AG04450 (cell line): Measurements from ENCODE around the gene MYO18B. TPM values are rescaled to one million over a fixed set of nuclear protein-coding genes. Genes with fewer than 3 reads are reported as not detected.

Experiments used
- CTCF ChIA-PET: fragments of 300-600, 350-600 bp; formaldehyde crosslinking; extraction: SDS; loops from one replicate; lab custom pipeline; 2022; ENCODE audit warnings: antibody characterized with exemption, inconsistent platforms; lab: Charles Lee
- POLR2A ChIA-PET: fragments of 350-600 bp; formaldehyde crosslinking; extraction: SDS; loops from one replicate; lab custom pipeline; 2021; ENCODE audit warnings: antibody characterized with exemption, inconsistent platforms; lab: Yijun Ruan, JAX
- DNase-seq: peaks from one replicate; pipeline ENCODE4 v3.0.0-alpha.2; 2011; ENCODE audit warnings: low read depth, low spot score
- H3K27ac ChIP-seq: one replicate; pipeline ENCODE4 v1.5.1; 2012; ENCODE audit warnings: low read depth, low read length, control low read depth
- H3K27me3 ChIP-seq: one replicate; pipeline ENCODE4 v1.6.0; 2012; ENCODE audit warnings: low read length; ENCODE audit not compliant: control insufficient read depth, insufficient read depth
- H3K4me3 ChIP-seq: 2 replicates; pipeline ENCODE4 v1.5.1; 2011; ENCODE audit warnings: mild to moderate bottlenecking, low read depth, low read length, control low read depth
- H3K9me3 ChIP-seq: 2 replicates; pipeline ENCODE4 v1.5.1; 2012; ENCODE audit warnings: low read length; ENCODE audit not compliant: control insufficient read depth, insufficient read depth
- polyA plus RNA-seq: library from polyadenylated mRNA; depleted of rRNA; stranded (reverse); fragments of >200 nt; gene quantifications from 2 replicates; pipeline ENCODE4 v1.2.3, GENCODE V29; 2011
- TF ChIP-seq, protein P1 (sequence below): IDR thresholded peaks from 2 replicates; pipeline ENCODE4 v1.5.1; 2011; ENCODE audit warnings: low read depth, low read length, control low read depth, inconsistent platforms

The MYO18B gene
- polyA plus RNA-seq, 1 experiment, result not detected

DNA sequence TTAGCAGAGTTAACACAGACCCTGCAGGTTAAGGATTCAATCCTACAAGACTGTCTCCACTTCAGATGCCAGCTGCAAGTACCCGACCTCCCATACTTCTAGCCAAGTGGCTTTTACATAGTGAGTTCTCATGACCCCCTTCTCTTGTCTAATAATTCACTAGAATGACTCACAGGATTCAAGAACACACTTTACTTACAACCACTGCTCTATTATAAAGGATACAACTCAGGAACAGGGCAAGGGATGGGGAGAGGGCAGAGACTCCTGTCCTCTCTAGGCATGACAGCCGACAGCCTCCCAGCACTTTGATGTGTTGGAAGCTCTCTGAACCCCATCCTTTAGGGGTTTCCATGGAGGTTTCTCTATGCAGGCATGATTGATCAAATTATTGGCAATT, 60.0 kb downstream of the MYO18B start:
- CTCF ChIA-PET, result no interaction called here
- TF ChIP-seq, protein P1, sequence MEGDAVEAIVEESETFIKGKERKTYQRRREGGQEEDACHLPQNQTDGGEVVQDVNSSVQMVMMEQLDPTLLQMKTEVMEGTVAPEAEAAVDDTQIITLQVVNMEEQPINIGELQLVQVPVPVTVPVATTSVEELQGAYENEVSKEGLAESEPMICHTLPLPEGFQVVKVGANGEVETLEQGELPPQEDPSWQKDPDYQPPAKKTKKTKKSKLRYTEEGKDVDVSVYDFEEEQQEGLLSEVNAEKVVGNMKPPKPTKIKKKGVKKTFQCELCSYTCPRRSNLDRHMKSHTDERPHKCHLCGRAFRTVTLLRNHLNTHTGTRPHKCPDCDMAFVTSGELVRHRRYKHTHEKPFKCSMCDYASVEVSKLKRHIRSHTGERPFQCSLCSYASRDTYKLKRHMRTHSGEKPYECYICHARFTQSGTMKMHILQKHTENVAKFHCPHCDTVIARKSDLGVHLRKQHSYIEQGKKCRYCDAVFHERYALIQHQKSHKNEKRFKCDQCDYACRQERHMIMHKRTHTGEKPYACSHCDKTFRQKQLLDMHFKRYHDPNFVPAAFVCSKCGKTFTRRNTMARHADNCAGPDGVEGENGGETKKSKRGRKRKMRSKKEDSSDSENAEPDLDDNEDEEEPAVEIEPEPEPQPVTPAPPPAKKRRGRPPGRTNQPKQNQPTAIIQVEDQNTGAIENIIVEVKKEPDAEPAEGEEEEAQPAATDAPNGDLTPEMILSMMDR, result no peak
- POLR2A ChIA-PET, result no interaction called here
- no peak for DNase-seq
- Histone ChIP-seq H3K27me3 (no peaks in the 10 kb centered on the region), H3K9me3 (peaks cover 5% of the 10 kb centered on the region; the same call in 1 of the 2 replicates), H3K27ac (no peak overlapping the region), H3K4me3 (no peak overlapping the region)

DNA sequence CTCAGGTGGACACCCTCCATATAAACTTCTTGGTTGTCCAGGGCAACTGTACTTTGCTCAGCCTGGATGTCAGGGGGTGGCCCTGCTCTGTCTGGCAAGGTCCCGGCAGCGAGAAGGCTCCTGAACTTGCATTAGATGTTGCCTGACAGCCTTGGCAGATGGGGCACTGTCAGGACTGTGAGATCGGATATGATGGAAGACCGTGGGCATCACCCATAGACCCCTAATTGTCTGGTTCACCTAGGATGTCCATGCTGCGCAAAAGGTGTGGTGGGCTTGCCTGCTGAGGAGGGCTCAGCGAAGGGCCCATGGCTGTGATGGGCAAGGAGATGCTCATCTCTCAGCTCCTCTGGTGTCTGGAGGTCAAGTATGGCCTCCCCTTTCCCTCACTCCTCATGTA, 62.7 kb downstream of the MYO18B start:
- Histone ChIP-seq H3K9me3 (peaks cover 3% of the 10 kb centered on the region), H3K27me3 (no peaks in the 10 kb centered on the region), H3K27ac (no peak overlapping the region), H3K4me3 (no peak overlapping the region)
- ChIA-PET CTCF (no interaction called here), POLR2A (no interaction called here)
- no peak for DNase-seq
- TF ChIP-seq, protein P1, result no peak

DNA sequence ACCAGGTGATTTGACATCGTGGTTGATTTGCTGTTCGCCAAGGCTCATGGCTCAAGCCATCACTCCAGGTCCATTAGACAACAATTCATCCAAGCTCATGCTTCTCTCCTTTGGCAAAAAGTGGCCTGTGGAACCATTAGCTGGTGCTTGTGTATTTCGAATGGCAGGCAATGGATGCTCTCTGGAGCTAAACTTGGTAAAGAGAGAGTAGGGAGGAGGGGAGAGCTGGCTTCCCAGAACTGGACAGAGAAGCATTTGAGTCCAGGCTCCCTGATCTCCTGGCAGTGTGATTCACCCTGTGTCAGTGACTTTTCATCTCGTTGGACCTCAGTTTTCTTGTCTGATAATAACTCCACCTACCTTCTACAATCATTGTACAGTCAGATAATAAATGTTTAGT, 64.6 kb downstream of the MYO18B start:
- Histone ChIP-seq H3K27ac (no peak overlapping the region), H3K9me3 (peaks cover 3% of the 10 kb centered on the region), H3K4me3 (no peak overlapping the region), H3K27me3 (no peaks in the 10 kb centered on the region)
- POLR2A ChIA-PET, result no interaction called here
- TF ChIP-seq, protein P1, result no peak
- CTCF ChIA-PET, result no interaction called here
- no peak for DNase-seq

DNA sequence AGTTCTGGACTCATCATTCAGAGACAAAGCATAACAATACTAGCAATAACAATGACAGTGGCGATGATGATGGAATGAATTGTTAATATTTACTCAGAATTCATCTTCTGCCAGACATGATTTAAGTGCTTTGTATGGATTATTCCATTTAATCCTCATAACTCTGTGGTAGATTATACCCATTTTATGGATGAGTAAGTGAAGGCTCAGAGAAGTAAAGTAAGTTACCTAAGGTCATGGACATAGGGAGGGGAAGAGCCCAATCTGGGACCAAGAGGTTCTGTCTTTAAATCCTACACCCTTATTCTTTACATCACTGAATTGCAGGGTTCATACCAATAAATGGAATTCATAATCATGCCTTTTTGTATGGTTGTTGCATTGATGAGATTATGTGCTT, 72.7 kb downstream of the MYO18B start:
- H3K27ac ChIP-seq, result no peak overlapping the region
- TF ChIP-seq, protein P1, result no peak
- peaks cover 8% of the 10 kb centered on the region; the same call in 1 of the 2 replicates for H3K9me3 ChIP-seq
- CTCF ChIA-PET, result no interaction called here
- POLR2A ChIA-PET, result no interaction called here
- H3K4me3 ChIP-seq, result no peak overlapping the region
- DNase-seq, result no peak
- no peaks in the 10 kb centered on the region for H3K27me3 ChIP-seq

DNA sequence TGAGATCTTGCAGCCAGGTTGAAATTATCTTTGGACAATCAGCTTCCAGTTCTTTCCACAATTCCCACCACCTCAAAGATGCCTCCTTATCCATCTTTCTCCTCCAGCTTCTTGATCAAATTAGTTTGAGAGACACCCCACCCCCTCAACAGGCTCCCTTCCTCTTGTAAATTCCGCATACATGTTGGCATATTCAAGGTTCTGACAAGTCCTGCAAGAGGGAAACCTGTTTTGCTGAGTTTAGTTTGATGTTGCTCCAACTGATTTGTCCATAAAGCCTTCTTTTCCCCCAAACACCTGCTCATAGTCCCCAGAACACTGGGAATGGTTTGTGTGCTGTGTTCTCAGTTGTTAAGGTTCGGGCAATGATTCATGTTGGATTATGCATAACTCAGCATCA, 73.6 kb downstream of the MYO18B start:
- no peak for DNase-seq
- CTCF ChIA-PET, result no interaction called here
- Histone ChIP-seq H3K4me3 (no peak overlapping the region), H3K9me3 (peaks cover 8% of the 10 kb centered on the region; the same call in 1 of the 2 replicates), H3K27me3 (no peaks in the 10 kb centered on the region), H3K27ac (no peak overlapping the region)
- TF ChIP-seq, protein P1, result no peak
- POLR2A ChIA-PET, result no interaction called here
